ENCODE results near the gene RPL5. TPM values are rescaled to one million over a fixed set of nuclear protein-coding genes. Genes with fewer than 3 reads are reported as not detected.
A peak's percentile ranks its signal among the peaks of the same experiment; 100 is the strongest.

The RPL5 gene
- total RNA-seq, 1 experiment from 2014 or later = 1,118 TPM

DNA sequence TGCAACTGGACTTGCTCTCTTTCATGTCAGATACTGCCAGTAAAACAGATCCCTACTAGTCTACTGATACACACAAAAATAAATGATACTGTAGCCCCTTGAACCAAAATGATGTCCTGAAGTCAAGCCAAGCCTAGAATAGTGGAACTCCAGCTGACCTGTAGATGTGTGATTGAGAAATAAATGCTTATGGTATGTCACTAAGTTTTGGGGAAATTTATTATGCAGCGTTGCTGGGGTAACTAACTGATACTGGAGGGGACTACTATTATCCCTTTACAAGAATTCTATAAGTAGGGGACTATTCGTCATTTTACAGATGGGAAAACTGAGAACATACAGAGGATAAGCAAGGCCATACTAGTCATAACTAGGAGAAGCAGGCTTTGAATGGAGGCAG is 55.6 kb downstream of the RPL5 start:
- Histone ChIP-seq H3K4me3 (ENCODE audit: low read depth, low read length) (no peak overlapping the region), H3K4me1 (peaks cover 10% of the 10 kb centered on the region), H3K36me3 (ENCODE audit: control insufficient read depth, insufficient read depth, low read length) (no peaks in the 10 kb centered on the region), H3K9me3 (no peaks in the 10 kb centered on the region), H3K27me3 (replicated peaks; ENCODE audit: control insufficient read depth, insufficient read depth, low read length) (no peaks in the 10 kb centered on the region)
- Mint-ChIP-seq H3K4me3 (ENCODE audit: unreplicated experiment) (no peak overlapping the region), H3K9me3 (ENCODE audit: unreplicated experiment) (peaks cover 10% of the 10 kb centered on the region), H3K4me1 (ENCODE audit: low read depth, unreplicated experiment) (peaks cover 14% of the 10 kb centered on the region), H3K36me3 (ENCODE audit: insufficient read depth, unreplicated experiment) (peaks cover 6% of the 10 kb centered on the region), H3K27me3 (ENCODE audit: insufficient read depth, unreplicated experiment) (no peaks in the 10 kb centered on the region), H3K27ac (ENCODE audit: unreplicated experiment) (peak overlapping the region; percentile 83)
- no TSS peak for BruUV-seq (replicated peaks)
- ChIA-PET POLR2A (no interaction called here), CTCF (interaction anchor here (0.8 kb wide), 1 partner anchor 193 kb away, joined by 3 read pairs; no protein-coding TSS in a partner anchor)
- TF ChIP-seq, protein P1, sequence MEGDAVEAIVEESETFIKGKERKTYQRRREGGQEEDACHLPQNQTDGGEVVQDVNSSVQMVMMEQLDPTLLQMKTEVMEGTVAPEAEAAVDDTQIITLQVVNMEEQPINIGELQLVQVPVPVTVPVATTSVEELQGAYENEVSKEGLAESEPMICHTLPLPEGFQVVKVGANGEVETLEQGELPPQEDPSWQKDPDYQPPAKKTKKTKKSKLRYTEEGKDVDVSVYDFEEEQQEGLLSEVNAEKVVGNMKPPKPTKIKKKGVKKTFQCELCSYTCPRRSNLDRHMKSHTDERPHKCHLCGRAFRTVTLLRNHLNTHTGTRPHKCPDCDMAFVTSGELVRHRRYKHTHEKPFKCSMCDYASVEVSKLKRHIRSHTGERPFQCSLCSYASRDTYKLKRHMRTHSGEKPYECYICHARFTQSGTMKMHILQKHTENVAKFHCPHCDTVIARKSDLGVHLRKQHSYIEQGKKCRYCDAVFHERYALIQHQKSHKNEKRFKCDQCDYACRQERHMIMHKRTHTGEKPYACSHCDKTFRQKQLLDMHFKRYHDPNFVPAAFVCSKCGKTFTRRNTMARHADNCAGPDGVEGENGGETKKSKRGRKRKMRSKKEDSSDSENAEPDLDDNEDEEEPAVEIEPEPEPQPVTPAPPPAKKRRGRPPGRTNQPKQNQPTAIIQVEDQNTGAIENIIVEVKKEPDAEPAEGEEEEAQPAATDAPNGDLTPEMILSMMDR (IDR thresholded peaks at IDR 0.05; ENCODE audit: insufficient read depth in 1 of 2, low read depth in 1 of 2, low read length in 1 of 2, severe bottlenecking in 1 of 2, unreplicated experiment in 1 of 2) = no peak
- DNase-seq = no peak
- intact Hi-C loops (cut with micrococcal nuclease; ENCODE audit: unreplicated experiment) = loop anchor here (1.0 kb wide), 1 partner anchor 46 kb away; no protein-coding TSS in a partner anchor

Other genes starting within 250 kb of the RPL5 start
- 31.2 and 32.8 TPM in 2 replicates for gene EVI5, start 46.9 kb upstream of the RPL5 start, total RNA-seq (2022)
- 2.3 and 3.0 TPM in 2 replicates for gene DIPK1A, start 129.4 kb downstream of the RPL5 start, total RNA-seq (2022)
- 29.9 and 36.8 TPM in 2 replicates for gene MTF2, start 247.2 kb downstream of the RPL5 start, total RNA-seq (2022)

All from Caco-2 (cell line).